PC-3 (cell line): ENCODE results near the gene GATC.

Experiments used
- CTCF ChIP-seq: fragments of 300-600 bp; sonication (generic); conservative IDR thresholded peaks from 2 replicates; pipeline ENCODE4 v1.5.1; 2017; ENCODE audit warnings: antibody characterized with exemption, low read depth, mild to moderate bottlenecking, low read length
- EZH2phosphoT487 ChIP-seq: fragments of 300-600 bp; sonication (generic); IDR thresholded peaks from 2 replicates; pipeline ENCODE4 v1.6.1; 2018; ENCODE audit warnings: mild to moderate bottlenecking, antibody characterized with exemption, low read length, borderline replicate concordance

- TF ChIP-seq CTCF (no peak), EZH2phosphoT487 (no peak)
Measured at GRCh38 chr12:120453060-120453750, 7.0 kb downstream of the GATC start.
